GM23248 (cell line): ENCODE data around the gene KCNK15. TPM values are rescaled to one million over a fixed set of nuclear protein-coding genes. Genes with fewer than 3 reads are reported as not detected.

Source experiments
- DNase-seq: peaks from one replicate; pipeline ENCODE4 v3.0.0-alpha.2; 2015
- H2AFZ ChIP-seq: fragments of 200-600 bp; sonication (generic); 2 replicates; pipeline ENCODE4 v1.6.1; 2016; ENCODE audit warnings: antibody characterized with exemption
- H3F3A ChIP-seq: fragments of 200-600 bp; sonication (generic); 2 replicates; pipeline ENCODE4 v1.6.1; 2016; ENCODE audit warnings: mild to moderate bottlenecking, antibody characterized with exemption, mixed run types; ENCODE audit not compliant: insufficient read depth
- H3K27ac ChIP-seq: fragments of 200-600 bp; sonication (generic); 2 replicates; pipeline ENCODE4 v1.5.1; 2016; ENCODE audit warnings: mild to moderate bottlenecking
- H3K27me3 ChIP-seq: fragments of 200-600 bp; sonication (generic); replicated peaks from 2 replicates; pipeline ENCODE4 v1.6.1; 2016; ENCODE audit warnings: mild to moderate bottlenecking; ENCODE audit not compliant: insufficient read depth
- H3K36me3 ChIP-seq: fragments of 200-600 bp; sonication (generic); 2 replicates; pipeline ENCODE4 v1.6.1; 2016; ENCODE audit warnings: low read depth, mild to moderate bottlenecking
- H3K4me1 ChIP-seq: fragments of 200-600 bp; sonication (generic); 2 replicates; pipeline ENCODE4 v1.6.1; 2016; ENCODE audit warnings: mild to moderate bottlenecking; ENCODE audit not compliant: insufficient read depth
- H3K4me2 ChIP-seq: fragments of 200-600 bp; sonication (generic); one replicate; pipeline ENCODE4 v1.6.1; 2016; ENCODE audit warnings: mild to moderate bottlenecking; ENCODE audit not compliant: unreplicated experiment
- H3K4me3 ChIP-seq: fragments of 200-600 bp; sonication (generic); 2 replicates; pipeline ENCODE4 v1.5.1; 2016; ENCODE audit warnings: mild to moderate bottlenecking
- H3K79me2 ChIP-seq: fragments of 200-600 bp; sonication (generic); 2 replicates; pipeline ENCODE4 v1.6.1; 2016; ENCODE audit warnings: mild to moderate bottlenecking; ENCODE audit not compliant: insufficient read depth
- H3K9ac ChIP-seq: fragments of 200-600 bp; sonication (generic); 2 replicates; pipeline ENCODE4 v1.6.1; 2016; ENCODE audit warnings: mild to moderate bottlenecking
- H3K9me2 ChIP-seq: fragments of 200-600 bp; sonication (generic); 2 replicates; pipeline ENCODE4 v1.6.1; 2016; ENCODE audit warnings: mixed run types, mild to moderate bottlenecking, moderate library complexity; ENCODE audit not compliant: insufficient read depth
- H3K9me3 ChIP-seq: fragments of 200-600 bp; sonication (generic); one replicate; pipeline ENCODE4 v1.6.1; 2017; ENCODE audit warnings: low read depth
- H4K20me1 ChIP-seq: fragments of 200-600 bp; sonication (generic); 2 replicates; pipeline ENCODE4 v1.6.0; 2016; ENCODE audit not compliant: insufficient read depth
- EZH2 ChIP-seq: fragments of 200-600 bp; sonication (generic); IDR thresholded peaks from 2 replicates; pipeline ENCODE4 v1.6.1; 2018; ENCODE audit warnings: antibody characterized with exemption, mild to moderate bottlenecking; ENCODE audit not compliant: insufficient read depth, poor library complexity, severe bottlenecking
- EZH2phosphoT487 ChIP-seq: fragments of 200-600 bp; sonication (generic); IDR thresholded peaks from 2 replicates; pipeline ENCODE4 v1.6.1; 2018; ENCODE audit warnings: antibody characterized with exemption, moderate library complexity, mild to moderate bottlenecking, low read depth; ENCODE audit not compliant: insufficient read depth
- whole genome bisulfite sequencing, 2 experiments: methylation state at CpG; one replicate each; pipeline ENCODE4 v1.1.6; 2015 to 2017; ENCODE audit warnings: low lambda C conversion rate in 2 of 2, low coverage in 1 of 2; ENCODE audit errors: missing lambda C conversion rate in 2 of 2; 5-methylcytosine and 5-hydroxymethylcytosine counted together
- in situ Hi-C: fragments of 300-500 bp; cut with MboI; formaldehyde crosslinking; loops from 2 replicates; pipeline ENCODE4 v1.15.0; 2020
- polyA plus RNA-seq: library from polyadenylated mRNA; unstranded; fragments of >200 nt; fragmentation: Nextera tagmentation; extraction: Ambion mirVana; gene quantifications from 2 replicates; pipeline ENCODE4 v1.2.1, GENCODE V29; 2016
- total RNA-seq: library from RNA; depleted of rRNA; stranded (reverse); fragments of >200 nt; shearing (Covaris generic); gene quantifications from 2 replicates; pipeline ENCODE4 v1.2.3, GENCODE V29; 2014

Gene KCNK15
- total and polyA plus RNA-seq, 2 experiments from 2014 or later, result 5.7 to 9.9 TPM

GRCh38 chr20:44723798-44724362 lies 21.8 kb upstream of the KCNK15 start:
- in situ Hi-C loops, result no loop called here
- peaks cover 30% of the 10 kb centered on the region for H3K4me1 ChIP-seq

GRCh38 chr20:44724423-44725091 lies 21.1 kb upstream of the KCNK15 start:
- Histone ChIP-seq H3K27me3 (no peaks in the 10 kb centered on the region), H3K9ac (no peak overlapping the region), H4K20me1 (no peaks in the 10 kb centered on the region), H3F3A (peaks cover 36% of the 10 kb centered on the region), H3K36me3 (no peaks in the 10 kb centered on the region), H3K9me2 (no peaks in the 10 kb centered on the region), H3K4me1 (peaks cover 36% of the 10 kb centered on the region), H3K79me2 (no peaks in the 10 kb centered on the region), H3K27ac (no peak overlapping the region), H3K4me3 (no peak overlapping the region), H3K9me3 (no peaks in the 10 kb centered on the region), H2AFZ (no peak overlapping the region), H3K4me2 (no peak overlapping the region)
- TF ChIP-seq EZH2 (no peak), EZH2phosphoT487 (no peak)
- 92 to 94% methylated on average over 21 of the region's 26 CpGs for WGBS, 2 experiments
- in situ Hi-C loops, result no loop called here
- DNase-seq, result no peak

More at GRCh38 chr20:44723798-44724362, 21.8 kb upstream of the KCNK15 start:
- Histone ChIP-seq H3F3A (peaks cover 36% of the 10 kb centered on the region), H3K4me3 (no peak overlapping the region), H3K9ac (no peak overlapping the region), H3K36me3 (no peaks in the 10 kb centered on the region), H3K9me3 (no peaks in the 10 kb centered on the region), H3K27me3 (no peaks in the 10 kb centered on the region), H3K79me2 (no peaks in the 10 kb centered on the region), H3K4me2 (no peak overlapping the region), H4K20me1 (no peaks in the 10 kb centered on the region), H3K27ac (no peak overlapping the region), H2AFZ (no peak overlapping the region), H3K9me2 (no peaks in the 10 kb centered on the region)
- 90 to 94% methylated on average over 9 of the region's 9 CpGs for WGBS, 2 experiments
- TF ChIP-seq EZH2 (no peak), EZH2phosphoT487 (no peak)
- DNase-seq, result no peak

- DNase-seq, result no peak
- Histone ChIP-seq H3F3A (peaks cover 34% of the 10 kb centered on the region), H4K20me1 (no peaks in the 10 kb centered on the region), H3K36me3 (no peaks in the 10 kb centered on the region), H3K4me1 (peaks cover 36% of the 10 kb centered on the region), H3K9ac (no peak overlapping the region), H3K27ac (no peak overlapping the region), H3K4me3 (no peak overlapping the region), H3K9me3 (no peaks in the 10 kb centered on the region), H2AFZ (no peak overlapping the region), H3K79me2 (no peaks in the 10 kb centered on the region), H3K9me2 (no peaks in the 10 kb centered on the region), H3K4me2 (no peak overlapping the region), H3K27me3 (no peaks in the 10 kb centered on the region)
- 78 to 83% methylated on average over 5 of the region's 5 CpGs for WGBS, 2 experiments
- no peak for TF ChIP-seq EZH2phosphoT487
- no peak for TF ChIP-seq EZH2
- in situ Hi-C loops, result no loop called here
Observed at GRCh38 chr20:44725837-44726236, 19.8 kb upstream of the KCNK15 start.

- no peak overlapping the region for H3K9ac ChIP-seq
- H3K27me3 ChIP-seq, result no peaks in the 10 kb centered on the region
- in situ Hi-C loops, result no loop called here
Observed at GRCh38 chr20:44727039-44727438, 18.6 kb upstream of the KCNK15 start.

More at GRCh38 chr20:44727039-44727438, 18.6 kb upstream of the KCNK15 start:
- WGBS, 2 experiments, result 86 to 90% methylated on average over 11 of the region's 11 CpGs
- Histone ChIP-seq H3K36me3 (no peaks in the 10 kb centered on the region), H4K20me1 (no peaks in the 10 kb centered on the region), H3K4me2 (no peak overlapping the region), H3K4me1 (peaks cover 30% of the 10 kb centered on the region), H2AFZ (no peak overlapping the region), H3K27ac (no peak overlapping the region), H3K9me2 (no peaks in the 10 kb centered on the region), H3K4me3 (no peak overlapping the region), H3F3A (peaks cover 35% of the 10 kb centered on the region), H3K79me2 (no peaks in the 10 kb centered on the region), H3K9me3 (no peaks in the 10 kb centered on the region)
- no peak for TF ChIP-seq EZH2phosphoT487
- no peak for TF ChIP-seq EZH2
- DNase-seq, result no peak
